Right lobe of liver (tissue), 6 donors: Measurements from ENCODE around the gene C11orf87. TPM values are rescaled to one million over a fixed set of nuclear protein-coding genes. Genes with fewer than 3 reads are reported as not detected.

ENCODE experiments used
- ATAC-seq, 4 donors: fragments of 200-7000 bp; cut with Tn5 transposase; one replicate each; pipeline ENCODE4 v1.9.1; 2020; ENCODE audit warnings: mild to moderate bottlenecking in 4 of 4, moderate library complexity in 4 of 4
- DNase-seq, 3 donors: peaks; one replicate each; pipeline ENCODE4 v3.0.0-alpha.2; 2020
- H3K27ac ChIP-seq, 3 donors: fragments of 200-600 bp; one replicate each; pipeline ENCODE4 v1.8.0; 2022
- H3K27me3 ChIP-seq, 2 donors: fragments of 200-600 bp; one replicate each; pipeline ENCODE4 v1.8.0; 2022
- H3K36me3 ChIP-seq, 4 donors: fragments of 200-600 bp; sonication (generic) in 1 of 4; one replicate each; pipeline versions ENCODE4 v1.5.1 to v1.8.0; 2017 to 2022; ENCODE audit warnings: control low read depth in 1 of 4
- H3K4me1 ChIP-seq, 4 donors: fragments of 200-600 bp; sonication (generic) in 1 of 4; one replicate each; pipeline versions ENCODE4 v1.5.1 to v1.8.0; 2017 to 2022; ENCODE audit warnings: control low read depth in 1 of 4
- H3K4me3 ChIP-seq, 3 donors: fragments of 200-600 bp; one replicate each; pipeline ENCODE4 v1.8.0; 2022
- H3K9me3 ChIP-seq, 4 donors: fragments of 200-600 bp; sonication (generic) in 1 of 4; one replicate each; pipeline versions ENCODE4 v1.5.1 to v1.8.0; 2017 to 2022; ENCODE audit warnings: control low read depth in 1 of 4
- POLR2A ChIP-seq: fragments of 450-650 bp; IDR thresholded peaks from one replicate; pipeline ENCODE4 v1.6.1; 2017; ENCODE audit warnings: antibody characterized with exemption, mild to moderate bottlenecking
- WGBS: methylation state at CpG from one replicate; pipeline ENCODE4 v1.1.6; 2018; ENCODE audit warnings: low coverage, low lambda C conversion rate; ENCODE audit not compliant: insufficient coverage; ENCODE audit errors: missing lambda C conversion rate; 5-methylcytosine and 5-hydroxymethylcytosine counted together
- intact Hi-C, 2 donors: fragments of 100-400 bp; cut with DNase I; formaldehyde crosslinking; loops; one replicate each; pipeline versions ENCODE4 v1.11.2 to v1.14.1; 2022
- total RNA-seq, 6 experiments: library from RNA; depleted of rRNA in 2 of 6; stranded (reverse); fragments of >200 nt in 2 of 6; fragmentation: NEBNext Ultra II Directional in 3 of 6; extraction: Animal tissue kit (Norgen Biotek cat#: 25700) in 3 of 6; gene quantifications; one replicate each; pipeline versions ENCODE4 v1.1.0 to v1.2.4, GENCODE V29; 2016 to 2023
- TF ChIP-seq, protein P1 (sequence below), 4 donors: fragments of 200-600 bp in 3 of 4; fragments of 450-650 bp in 1 of 4; IDR thresholded peaks; one replicate each; pipeline versions ENCODE4 v1.5.1 to v1.8.0; 2016 to 2022; ENCODE audit warnings: antibody characterized with exemption in 4 of 4, mild to moderate bottlenecking in 2 of 4
- donor health status: DM: no; HTN: yes; CAD: no.
- donor health status: DM: no; HTN: no; CAD: no.
- donor health status: DM: no; HTN: no; CAD: no.
- donor health status: DM: no; HTN: yes; CAD: no.
- donor health status: DM: no; HTN: yes; CAD: no.

The C11orf87 gene
- total RNA-seq, 6 experiments from 2014 or later: not detected

GRCh38 chr11:109401545-109401944 lies 20.4 kb upstream of the C11orf87 start:
- Histone ChIP-seq H3K4me1 (no peaks in the 10 kb centered on the region), H3K4me3 (no peak overlapping the region), H3K9me3 (no peaks in the 10 kb centered on the region), H3K36me3 (no peaks in the 10 kb centered on the region), H3K27me3 (no peaks in the 10 kb centered on the region), H3K27ac (no peak overlapping the region)
- WGBS: 28% methylated on average over 3 of the region's 3 CpGs
- DNase-seq (no peak), ATAC-seq (no peak)
- intact Hi-C loops: no loop called here
- TF ChIP-seq, protein P1, sequence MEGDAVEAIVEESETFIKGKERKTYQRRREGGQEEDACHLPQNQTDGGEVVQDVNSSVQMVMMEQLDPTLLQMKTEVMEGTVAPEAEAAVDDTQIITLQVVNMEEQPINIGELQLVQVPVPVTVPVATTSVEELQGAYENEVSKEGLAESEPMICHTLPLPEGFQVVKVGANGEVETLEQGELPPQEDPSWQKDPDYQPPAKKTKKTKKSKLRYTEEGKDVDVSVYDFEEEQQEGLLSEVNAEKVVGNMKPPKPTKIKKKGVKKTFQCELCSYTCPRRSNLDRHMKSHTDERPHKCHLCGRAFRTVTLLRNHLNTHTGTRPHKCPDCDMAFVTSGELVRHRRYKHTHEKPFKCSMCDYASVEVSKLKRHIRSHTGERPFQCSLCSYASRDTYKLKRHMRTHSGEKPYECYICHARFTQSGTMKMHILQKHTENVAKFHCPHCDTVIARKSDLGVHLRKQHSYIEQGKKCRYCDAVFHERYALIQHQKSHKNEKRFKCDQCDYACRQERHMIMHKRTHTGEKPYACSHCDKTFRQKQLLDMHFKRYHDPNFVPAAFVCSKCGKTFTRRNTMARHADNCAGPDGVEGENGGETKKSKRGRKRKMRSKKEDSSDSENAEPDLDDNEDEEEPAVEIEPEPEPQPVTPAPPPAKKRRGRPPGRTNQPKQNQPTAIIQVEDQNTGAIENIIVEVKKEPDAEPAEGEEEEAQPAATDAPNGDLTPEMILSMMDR (IDR thresholded peaks at IDR 0.05): no peak
- TF ChIP-seq POLR2A: no peak

GRCh38 chr11:109405671-109406070 lies 16.3 kb upstream of the C11orf87 start:
- Histone ChIP-seq H3K27ac (no peak overlapping the region), H3K4me3 (no peak overlapping the region), H3K9me3 (no peaks in the 10 kb centered on the region), H3K4me1 (no peaks in the 10 kb centered on the region), H3K36me3 (no peaks in the 10 kb centered on the region), H3K27me3 (no peaks in the 10 kb centered on the region)
- no peak for ATAC-seq
- TF ChIP-seq, protein P1 (IDR thresholded peaks at IDR 0.05): no peak
- no peak for TF ChIP-seq POLR2A
- intact Hi-C loops: no loop called here
- no peak for DNase-seq

DNA sequence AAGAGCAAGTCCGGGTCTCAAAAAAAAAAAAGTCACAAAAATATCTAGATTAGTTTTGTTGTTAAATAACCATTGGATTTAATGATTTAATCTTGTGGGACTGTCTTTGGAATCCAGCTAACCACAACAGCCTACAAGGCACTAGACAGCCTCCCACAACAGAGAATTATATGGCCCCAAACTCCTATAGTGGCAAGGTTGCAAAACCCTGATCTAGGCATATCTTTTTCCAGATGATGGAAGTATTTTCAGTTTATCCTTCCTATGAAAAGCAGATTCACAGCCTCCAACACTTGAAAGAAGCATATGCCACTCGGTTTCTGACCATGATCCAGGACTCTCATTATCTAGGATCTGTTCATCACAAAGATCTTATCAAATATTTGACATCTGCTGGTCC lies 5.4 kb upstream of the C11orf87 start:
- no peak overlapping the region for H3K27ac ChIP-seq
- H3K4me3 ChIP-seq: no peak overlapping the region
- H3K27me3 ChIP-seq: no peaks in the 10 kb centered on the region
- intact Hi-C loops: no loop called here
- DNase-seq: no peak
- no peaks in the 10 kb centered on the region for H3K36me3 ChIP-seq
- TF ChIP-seq, protein P1 (IDR thresholded peaks at IDR 0.05): no peak
- no peak for TF ChIP-seq POLR2A
- no peak for ATAC-seq
- H3K9me3 ChIP-seq: no peaks in the 10 kb centered on the region
- WGBS: 25% methylated on average over 2 of the region's 2 CpGs
- no peaks in the 10 kb centered on the region for H3K4me1 ChIP-seq

DNA sequence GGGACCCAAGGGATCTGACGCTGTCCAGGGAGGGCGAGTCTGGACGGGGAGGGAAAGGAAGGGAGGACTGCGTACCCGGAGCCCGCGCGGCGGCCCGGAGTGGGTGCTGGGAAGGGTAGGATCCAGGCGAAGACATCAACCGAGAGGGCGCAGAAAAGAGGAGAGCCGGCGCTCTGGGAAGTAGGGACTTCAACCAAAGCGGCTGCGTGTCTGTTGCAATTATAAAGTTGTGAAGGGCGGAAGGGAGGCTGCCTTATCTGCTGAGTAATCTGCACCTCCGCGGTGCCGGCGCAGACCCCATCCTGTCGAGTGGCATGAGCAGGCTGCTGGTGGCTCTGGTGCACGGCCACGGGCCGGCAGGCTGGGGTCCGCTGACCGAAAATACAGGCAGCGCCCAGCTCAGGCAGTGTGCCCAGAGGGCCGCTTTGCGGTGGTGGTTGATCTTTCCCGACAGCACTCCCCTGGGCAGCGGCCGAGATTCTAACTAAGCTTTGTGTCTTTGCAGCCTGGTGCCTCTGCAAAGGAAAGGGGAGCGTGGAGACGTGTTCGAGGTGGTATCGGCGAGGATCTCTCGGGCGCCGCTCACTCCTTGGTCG lies 978 bp downstream of the C11orf87 start:
- DNase-seq: no peak
- intact Hi-C loops: no loop called here
- peaks cover 0 to 8% of the 10 kb centered on the region in 2 donors for H3K27me3 ChIP-seq
- no peaks in the 10 kb centered on the region for H3K36me3 ChIP-seq
- no peak overlapping the region for H3K27ac ChIP-seq
- H3K4me3 ChIP-seq: no peak overlapping the region
- under 1% methylated on average over 27 of the region's 43 CpGs for WGBS
- no peaks in the 10 kb centered on the region for H3K9me3 ChIP-seq
- H3K4me1 ChIP-seq: no peaks in the 10 kb centered on the region
- TF ChIP-seq, protein P1 (IDR thresholded peaks at IDR 0.05): no peak
- TF ChIP-seq POLR2A: no peak
- peak in 1 of 4 donors; percentile 34 for ATAC-seq
